Endothelial cell of umbilical vein (primary cell): ENCODE data around the gene SDC4. TPM values are rescaled to one million over a fixed set of nuclear protein-coding genes. Genes with fewer than 3 reads are reported as not detected.

Experiments
- BruUV-seq: library from RNA; stranded (reverse); fragments of 400-500 nt; replicated peaks from 2 replicates; lab custom pipeline; 2021; lab: Mats Ljungman, UMichigan
- CTCF ChIA-PET: fragments of 300-600, 350-600 bp; sonication (Branson Sonifier 250); formaldehyde crosslinking; loops from one replicate; lab custom pipeline; 2021; ENCODE audit warnings: antibody characterized with exemption, inconsistent platforms; lab: Charles Lee
- POLR2A ChIA-PET: fragments of 300-600, 350-600 bp; sonication (Branson Sonifier 250); formaldehyde crosslinking; loops from one replicate; lab custom pipeline; 2021; ENCODE audit warnings: antibody characterized with exemption, inconsistent platforms; lab: Charles Lee
- DNase-seq: peaks from one replicate; pipeline ENCODE4 v3.0.0-alpha.2; 2011; ENCODE audit warnings: low read depth, low spot score
- FAIRE-seq: peaks from 2 replicates; lab custom pipeline; 2011; peaks lifted over from hg19 to GRCh38; lab: Jason Lieb, UNC
- H2AFZ ChIP-seq: 2 replicates; pipeline ENCODE4 v1.6.0; 2012; ENCODE audit warnings: low read depth, low read length, control low read depth, inconsistent platforms
- H3K27ac ChIP-seq: 2 replicates; pipeline ENCODE4 v1.5.1; 2011; ENCODE audit warnings: low read depth, mild to moderate bottlenecking, control low read depth, low read length, moderate library complexity; ENCODE audit not compliant: insufficient read depth
- H3K27me3 ChIP-seq, 2 experiments: 2 replicates each; pipeline versions ENCODE4 v1.6.0 to v1.6.1; 2011; ENCODE audit warnings: low read length in 2 of 2, mixed read lengths in 1 of 2; ENCODE audit not compliant: control insufficient read depth in 2 of 2, insufficient read depth in 2 of 2
- H3K36me3 ChIP-seq, 2 experiments: 2 replicates in 1 of 2; 3 replicates in 1 of 2; pipeline ENCODE4 v1.5.1; 2011; ENCODE audit warnings: low read length in 2 of 2, mild to moderate bottlenecking in 1 of 2, moderate library complexity in 1 of 2; ENCODE audit not compliant: control insufficient read depth in 2 of 2, insufficient read depth in 2 of 2; ENCODE audit errors: extremely low read depth in 1 of 2
- H3K4me1 ChIP-seq: 3 replicates; pipeline ENCODE4 v1.5.1; 2011; ENCODE audit warnings: mild to moderate bottlenecking, low read length; ENCODE audit not compliant: control insufficient read depth, insufficient read depth; ENCODE audit errors: extremely low read depth
- H3K4me2 ChIP-seq: 2 replicates; pipeline ENCODE4 v1.6.1; 2011; ENCODE audit warnings: low read length, control low read depth, mixed read lengths; ENCODE audit not compliant: insufficient read depth
- H3K4me3 ChIP-seq, 3 experiments: fragments of 200-600 bp in 1 of 3; sonication (generic), shearing (Covaris generic) in 1 of 3; replicated peaks in 1 of 3; 2 replicates each; pipeline ENCODE4 v1.5.1; 2011 to 2016; ENCODE audit warnings: control low read depth in 3 of 3, low read length in 3 of 3, mild to moderate bottlenecking in 2 of 3, inconsistent platforms in 1 of 3, low read depth in 1 of 3, moderate library complexity in 1 of 3; ENCODE audit not compliant: insufficient read depth in 1 of 3
- H3K79me2 ChIP-seq: 2 replicates; pipeline ENCODE4 v1.6.0; 2012; ENCODE audit warnings: low read length, inconsistent platforms; ENCODE audit not compliant: control insufficient read depth, insufficient read depth
- H3K9ac ChIP-seq: replicated peaks from 2 replicates; pipeline ENCODE3; 2011; ENCODE audit warnings: low read length, control low read depth; ENCODE audit not compliant: insufficient read depth; ENCODE audit errors: extremely low read depth
- H3K9me1 ChIP-seq: replicated peaks from 3 replicates; pipeline ENCODE4 v1.6.0; 2011; ENCODE audit warnings: mild to moderate bottlenecking, low read length; ENCODE audit not compliant: control insufficient read depth, insufficient read depth; ENCODE audit errors: extremely low read depth
- H3K9me3 ChIP-seq: replicated peaks from 2 replicates; pipeline ENCODE4 v1.5.1; 2012; ENCODE audit warnings: low read length, inconsistent platforms; ENCODE audit not compliant: control insufficient read depth, insufficient read depth
- H4K20me1 ChIP-seq: replicated peaks from 2 replicates; pipeline ENCODE3; 2011; ENCODE audit warnings: mild to moderate bottlenecking, low read length; ENCODE audit not compliant: control insufficient read depth, insufficient read depth; ENCODE audit errors: extremely low read depth
- EZH2 ChIP-seq: IDR thresholded peaks from 2 replicates; pipeline ENCODE4 v1.6.1; 2012; ENCODE audit warnings: borderline replicate concordance, low read depth, mild to moderate bottlenecking, moderate library complexity, low read length, inconsistent platforms; ENCODE audit not compliant: severe bottlenecking
- FOS ChIP-seq: IDR thresholded peaks from 2 replicates; pipeline ENCODE4 v1.6.1; 2011; ENCODE audit warnings: mild to moderate bottlenecking, low read length, moderate library complexity, borderline replicate concordance; ENCODE audit not compliant: insufficient read depth
- GATA2 ChIP-seq: IDR thresholded peaks from 2 replicates; pipeline ENCODE4 v1.7.0; 2011; ENCODE audit warnings: low read depth, mild to moderate bottlenecking, moderate library complexity, mixed read lengths, low read length; ENCODE audit not compliant: insufficient read length, insufficient read depth
- JUN ChIP-seq: IDR thresholded peaks from 2 replicates; pipeline ENCODE4 v1.6.1; 2011; ENCODE audit warnings: borderline replicate concordance, low read depth; ENCODE audit not compliant: insufficient read length, insufficient read depth
- MYC ChIP-seq: IDR thresholded peaks from one replicate; pipeline ENCODE4 v1.6.1; 2011; ENCODE audit warnings: mild to moderate bottlenecking, low read depth, low read length
- POLR2A ChIP-seq: IDR thresholded peaks from 2 replicates; pipeline ENCODE4 v1.6.1; 2012; ENCODE audit warnings: low read depth, mild to moderate bottlenecking, control low read depth, low read length
- POLR2AphosphoS5 ChIP-seq: IDR thresholded peaks from 2 replicates; pipeline ENCODE4 v1.6.1; 2012; ENCODE audit warnings: low read depth, mild to moderate bottlenecking, control low read depth, low read length, moderate library complexity; ENCODE audit not compliant: insufficient read depth
- dilution Hi-C: fragments of 300-500 bp; cut with MboI; formaldehyde crosslinking; loops from one replicate; pipeline ENCODE4 v1.15.0; 2019; ENCODE audit warnings: low sequenced_read_pairs; ENCODE audit not compliant: extremely low pct_ligation_motif_present
- intact Hi-C: fragments of 100-400 bp; cut with micrococcal nuclease; formaldehyde crosslinking; loops from one replicate; pipeline ENCODE4 v1.10.0; 2022
- polyA plus RNA-seq, 4 experiments: library from polyadenylated mRNA; depleted of rRNA in 3 of 4; stranded (reverse) in 3 of 4; unstranded in 1 of 4; fragments of >200 nt; gene quantifications; 2 replicates each; pipeline versions ENCODE4 v1.2.1 to v1.2.3, GENCODE V29; 2011 to 2012; ENCODE audit warnings: missing spikeins in 1 of 4
- total RNA-seq: library from RNA; stranded (reverse); gene quantifications from 2 replicates; pipeline ENCODE4 v1.2.3, GENCODE V29; 2021
- TF ChIP-seq, protein P1 (sequence below): IDR thresholded peaks from 2 replicates; pipeline ENCODE4 v1.6.1; 2011; ENCODE audit not compliant: insufficient read depth, insufficient read length
- TF ChIP-seq, protein P2 (sequence below), 2 donors: IDR thresholded peaks; 1 replicate in 1 of 2; 2 replicates in 1 of 2; pipeline ENCODE4 v1.5.1; 2011; ENCODE audit warnings: low read length in 2 of 2, mild to moderate bottlenecking in 2 of 2, moderate library complexity in 2 of 2, control low read depth in 1 of 2, inconsistent platforms in 1 of 2, low read depth in 1 of 2; ENCODE audit not compliant: insufficient read depth in 1 of 2; ENCODE audit errors: extremely low read depth in 1 of 2

Gene SDC4
- total and polyA plus RNA-seq, 2 donors (not counting 3 experiments of a cell fraction or from before 2014, with no cell fraction given), result 26.3 to 32.0 TPM

DNA sequence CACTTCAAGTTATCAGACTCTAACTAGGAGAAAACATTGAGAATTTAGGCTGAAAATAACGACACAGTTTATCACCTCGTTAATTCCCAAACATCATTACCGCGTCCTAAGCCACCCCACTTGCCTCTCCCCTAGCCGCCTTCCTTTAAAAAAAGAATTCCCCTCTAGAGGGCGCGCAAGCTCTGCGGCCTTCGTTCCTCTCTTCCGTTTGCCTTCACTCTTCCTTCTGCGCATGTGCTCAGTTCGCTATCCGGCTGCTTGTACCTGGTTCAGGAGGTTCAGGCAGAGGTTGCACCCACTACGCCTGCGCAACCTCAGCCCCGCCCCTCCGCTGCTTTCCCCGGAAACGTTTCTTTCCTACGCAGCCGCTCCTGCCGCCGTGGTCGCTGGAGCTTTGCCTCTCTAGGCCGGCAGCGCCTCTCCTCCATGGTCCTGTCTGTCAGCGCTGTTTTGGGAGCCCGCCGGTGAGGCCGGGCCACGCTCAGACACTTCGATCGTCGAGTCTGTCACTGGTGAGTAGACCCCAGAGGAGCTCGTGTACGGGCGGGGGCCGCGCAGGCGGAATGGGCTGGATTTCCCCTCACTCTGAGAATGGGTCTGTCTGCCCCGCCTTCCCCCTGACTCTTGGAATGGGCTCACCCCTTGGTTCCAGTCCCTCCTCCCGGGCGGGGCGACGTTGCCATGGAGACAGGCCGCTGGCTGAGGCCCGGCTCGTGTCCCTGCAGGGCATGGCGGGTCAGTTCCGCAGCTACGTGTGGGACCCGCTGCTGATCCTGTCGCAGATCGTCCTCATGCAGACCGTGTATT is 14.8 kb upstream of the SDC4 start, which contains the start of gene SYS1:
Gene SYS1, plus strand, starts transcription at position 353 of the 807 bp plus-strand sequence. Its CDS starts 376 bp downstream, at position 729.
- Histone ChIP-seq H3K4me3 (peak within 1 kb of the TSS; percentile 34 to 56 (median 52)), H3K9me3 (no peaks in the 10 kb centered on the region), H3K9me1 (no peaks in the 10 kb centered on the region), H3K27ac (peak within 1 kb of the TSS; percentile 83), H2AFZ (peak within 1 kb of the TSS; percentile 83), H3K4me1 (peaks cover 35% of the 10 kb centered on the region), H4K20me1 (no peaks in the 10 kb centered on the region), H3K9ac (peak within 1 kb of the TSS; percentile 81), H3K79me2 (peaks cover 12% of the 10 kb centered on the region), H3K27me3 (no peaks in the 10 kb centered on the region), H3K4me2 (peak within 1 kb of the TSS; percentile 74), H3K36me3 (peaks cover 0 to 7% of the 10 kb centered on the region in 2 experiments)
- FAIRE-seq (peak; percentile 99), DNase-seq (peak; percentile 99)
- intact Hi-C loops (loop anchor here (1.0 kb wide), 5 partner anchors 9 to 408 kb away; no protein-coding TSS in a partner anchor), dilution Hi-C loops (no loop called here)
- ChIA-PET POLR2A (interaction anchor here (0.6 to 5.6 kb wide), 13 partner anchors 9 to 90 kb away, joined by 3 to 52 read pairs (median 4); partner anchors contain the start of gene SDC4), CTCF (interaction anchor here (0.8 to 8.3 kb wide), 29 partner anchors 8 to 488 kb away, joined by 3 to 111 read pairs (median 5); partner anchors contain the start of gene SDC4)
- TF ChIP-seq EZH2 (no peak), POLR2AphosphoS5 (peak; percentile 89), JUN (no peak), GATA2 (no peak), FOS (no peak), MYC (no peak), POLR2A (peak; percentile 88)
- TF ChIP-seq, protein P1, sequence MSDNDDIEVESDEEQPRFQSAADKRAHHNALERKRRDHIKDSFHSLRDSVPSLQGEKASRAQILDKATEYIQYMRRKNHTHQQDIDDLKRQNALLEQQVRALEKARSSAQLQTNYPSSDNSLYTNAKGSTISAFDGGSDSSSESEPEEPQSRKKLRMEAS, result peak; percentile 56
- TF ChIP-seq, protein P2, sequence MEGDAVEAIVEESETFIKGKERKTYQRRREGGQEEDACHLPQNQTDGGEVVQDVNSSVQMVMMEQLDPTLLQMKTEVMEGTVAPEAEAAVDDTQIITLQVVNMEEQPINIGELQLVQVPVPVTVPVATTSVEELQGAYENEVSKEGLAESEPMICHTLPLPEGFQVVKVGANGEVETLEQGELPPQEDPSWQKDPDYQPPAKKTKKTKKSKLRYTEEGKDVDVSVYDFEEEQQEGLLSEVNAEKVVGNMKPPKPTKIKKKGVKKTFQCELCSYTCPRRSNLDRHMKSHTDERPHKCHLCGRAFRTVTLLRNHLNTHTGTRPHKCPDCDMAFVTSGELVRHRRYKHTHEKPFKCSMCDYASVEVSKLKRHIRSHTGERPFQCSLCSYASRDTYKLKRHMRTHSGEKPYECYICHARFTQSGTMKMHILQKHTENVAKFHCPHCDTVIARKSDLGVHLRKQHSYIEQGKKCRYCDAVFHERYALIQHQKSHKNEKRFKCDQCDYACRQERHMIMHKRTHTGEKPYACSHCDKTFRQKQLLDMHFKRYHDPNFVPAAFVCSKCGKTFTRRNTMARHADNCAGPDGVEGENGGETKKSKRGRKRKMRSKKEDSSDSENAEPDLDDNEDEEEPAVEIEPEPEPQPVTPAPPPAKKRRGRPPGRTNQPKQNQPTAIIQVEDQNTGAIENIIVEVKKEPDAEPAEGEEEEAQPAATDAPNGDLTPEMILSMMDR (IDR thresholded peaks at IDR 0.05; ENCODE audit: extremely low read depth in 1 of 2, insufficient read depth in 1 of 2, low read depth in 1 of 2, low read length in 2 of 2), result peak; percentile 77 to 88
- BruUV-seq, result TSS peak; percentile 38
